Suppressor macrophage (primary cell): ENCODE measurements around the gene HABP2.

ENCODE experiments used
- DNase-seq, 4 experiments: peaks; one replicate each; pipeline ENCODE4 v3.0.0-alpha.2; 2020 to 2022

The HABP2 gene

DNA sequence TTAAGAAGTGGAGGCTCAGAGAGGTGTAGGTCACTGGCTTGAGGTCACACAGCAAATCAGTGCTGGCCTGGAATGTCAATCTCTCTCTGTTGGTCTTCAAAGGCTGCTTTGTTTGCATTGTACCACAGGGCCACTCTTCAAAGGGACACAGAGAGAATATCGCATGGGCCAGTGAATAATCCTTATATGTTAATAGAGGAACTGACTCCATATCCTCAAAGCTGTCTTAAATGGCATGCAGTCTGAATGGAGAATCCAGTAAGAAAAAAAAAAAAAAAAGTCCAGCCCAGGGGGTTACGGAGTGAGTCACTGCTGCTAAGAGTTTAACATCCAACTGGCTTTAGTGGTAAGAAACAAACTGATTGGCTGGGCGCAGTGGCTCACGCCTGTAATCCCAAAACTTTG lies 56.9 kb downstream of the HABP2 start:
- DNase-seq: no peak

DNA sequence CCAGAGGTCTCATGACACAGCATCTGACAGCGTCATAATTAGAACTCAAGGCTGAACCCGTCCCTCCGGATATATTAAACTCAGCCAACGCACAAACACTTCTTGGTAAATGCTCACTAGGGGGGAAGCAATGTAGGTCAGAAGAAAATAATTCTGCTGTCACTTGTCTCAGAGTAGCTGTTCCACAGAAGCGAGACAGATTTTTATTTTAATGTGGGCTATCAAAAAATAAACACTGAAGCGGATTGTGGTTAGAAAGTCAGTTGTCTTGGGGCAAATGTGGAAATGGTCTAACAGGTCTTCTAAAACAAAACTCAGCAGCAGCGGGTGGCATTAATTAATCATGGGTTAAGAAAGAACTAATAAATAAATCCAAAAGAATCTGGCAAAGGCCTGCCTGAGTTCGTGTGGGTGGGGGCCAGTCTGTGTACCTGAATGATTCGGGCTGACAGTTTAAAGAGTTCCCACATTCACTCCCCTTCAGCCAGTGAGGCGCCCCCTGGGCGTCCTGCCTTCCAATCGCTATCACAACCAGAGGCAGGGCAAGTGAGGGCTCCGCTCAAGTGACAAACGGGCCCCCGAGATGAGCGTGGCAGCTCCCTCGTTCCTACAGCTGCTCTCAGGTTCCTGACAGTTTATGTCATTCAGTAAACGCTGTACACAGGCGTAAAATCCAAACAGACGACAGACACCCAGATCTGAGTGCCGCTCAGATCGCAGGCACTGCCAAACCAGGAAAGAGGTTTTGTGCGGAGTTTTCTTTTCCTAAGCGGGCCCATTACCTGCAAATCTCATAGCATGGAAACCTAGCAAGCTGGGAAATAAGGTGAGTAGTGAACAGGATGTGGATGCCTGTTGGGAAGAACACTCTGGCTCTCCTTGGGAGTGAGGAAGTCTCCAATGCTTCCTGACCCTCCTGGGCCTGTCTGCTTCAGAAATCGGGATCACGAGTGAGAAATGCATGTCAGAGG lies 58.1 kb downstream of the HABP2 start:
- DNase-seq: no peak

GRCh38 chr10:113612154-113612553 lies 59.3 kb downstream of the HABP2 start:
- no peak for DNase-seq

DNA sequence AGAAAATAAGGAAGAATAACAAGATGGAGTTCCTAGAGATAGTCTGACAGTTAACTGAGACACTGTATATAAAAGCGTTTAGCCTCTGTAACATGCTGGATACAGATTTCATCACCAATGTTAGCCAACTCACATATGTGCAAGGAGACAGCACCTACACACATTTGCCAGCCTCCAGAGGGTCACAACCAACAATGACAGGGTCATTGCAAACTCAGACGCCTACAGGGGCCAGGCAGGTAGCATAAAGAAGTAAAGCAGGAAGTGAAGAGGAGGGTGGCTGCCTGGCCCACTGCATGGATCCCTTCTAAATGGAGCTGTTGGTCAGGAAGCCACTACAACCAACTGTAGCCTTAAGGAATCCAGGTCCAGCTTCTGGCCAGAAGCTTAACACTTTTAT lies 60.6 kb downstream of the HABP2 start:
- DNase-seq: peak in 2 of 4 experiments; percentile 25 to 27

- no peak for DNase-seq
Observed at GRCh38 chr10:113613977-113614690, 61.3 kb downstream of the HABP2 start.

DNA sequence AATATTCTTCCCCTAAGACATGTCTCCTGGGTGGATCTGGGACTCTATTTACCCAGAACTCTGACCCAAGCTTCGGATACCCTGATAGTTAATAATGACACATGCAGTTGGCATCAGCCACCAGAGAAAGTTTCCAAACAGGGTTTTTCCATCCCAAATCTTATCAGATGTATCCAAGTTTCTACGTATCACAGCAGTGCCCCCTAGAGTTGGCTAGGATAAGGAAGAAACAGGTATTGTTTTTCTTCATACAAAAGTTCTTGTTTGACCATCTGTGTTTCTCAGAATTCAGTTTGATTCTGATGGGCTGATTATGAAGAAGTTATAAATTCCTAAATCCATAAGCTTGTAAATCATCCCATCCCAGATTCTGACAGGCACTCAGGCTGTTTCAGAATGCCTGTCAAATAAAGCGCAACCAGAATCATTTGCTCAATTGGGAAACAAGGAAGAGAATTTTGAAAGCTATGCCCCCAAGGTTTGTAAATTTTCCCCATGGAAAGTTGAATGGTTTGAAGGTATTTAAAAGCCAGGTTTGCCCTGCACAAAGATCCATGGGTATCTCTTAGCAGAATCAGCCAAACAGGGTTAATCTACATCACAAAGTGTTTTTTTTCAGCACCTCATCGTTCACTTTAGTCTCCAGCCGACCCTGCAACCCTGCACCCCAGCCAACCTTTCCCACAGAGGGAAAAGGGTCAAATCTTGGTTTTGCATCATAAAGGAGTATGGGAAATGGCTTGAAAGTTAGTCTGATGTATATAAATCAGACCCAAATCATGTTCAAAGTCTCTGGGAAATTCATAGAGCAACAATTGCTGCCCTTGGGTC lies 63.6 kb downstream of the HABP2 start:
- DNase-seq: peak in 3 of 4 experiments; percentile 7 to 26 (median 10)

- no peak for DNase-seq
Observed at GRCh38 chr10:113617086-113617485, 64.2 kb downstream of the HABP2 start.

- no peak for DNase-seq
Observed at GRCh38 chr10:113618338-113618737, 65.5 kb downstream of the HABP2 start.

DNA sequence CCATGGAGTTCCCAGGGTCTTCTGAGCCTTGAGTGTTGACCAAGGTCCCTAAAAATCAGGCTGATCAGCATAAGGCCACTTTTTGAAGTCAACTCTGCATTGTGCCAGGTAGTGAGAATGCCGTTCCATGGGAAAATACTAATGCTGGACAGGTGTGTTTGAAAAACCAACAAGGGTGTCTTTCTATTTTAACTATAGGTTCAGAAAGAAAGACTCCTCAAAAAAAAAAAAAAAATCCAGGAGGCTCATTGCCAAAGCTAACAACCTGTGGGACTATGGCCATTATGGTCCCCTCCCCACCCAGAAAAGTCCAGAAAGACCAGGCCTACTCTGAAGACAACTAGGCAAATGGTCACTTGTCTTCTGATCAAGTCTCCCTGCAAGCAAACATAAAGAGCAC lies 66.5 kb downstream of the HABP2 start:
- DNase-seq: no peak

- DNase-seq: no peak
Observed at GRCh38 chr10:113620511-113620910, 67.7 kb downstream of the HABP2 start.

DNA sequence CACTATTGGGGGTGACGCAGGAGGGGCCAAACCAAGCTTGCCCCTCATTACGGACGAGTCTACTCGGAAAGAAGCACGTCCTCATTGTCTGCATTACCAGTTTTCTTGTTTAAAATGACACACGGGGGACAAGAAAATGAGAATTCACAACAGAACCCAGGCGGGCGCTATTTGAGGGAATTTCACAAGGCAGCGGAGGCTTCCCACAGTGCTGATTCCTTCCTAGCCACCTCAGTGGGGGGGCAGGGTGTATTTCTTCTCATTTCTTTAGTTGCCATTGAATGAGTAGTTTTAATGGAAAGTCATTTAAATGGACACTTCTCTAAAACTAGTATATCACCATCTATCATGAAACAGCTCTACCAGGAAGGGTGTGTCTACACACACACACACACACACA lies 68.1 kb downstream of the HABP2 start:
- DNase-seq: no peak

DNA sequence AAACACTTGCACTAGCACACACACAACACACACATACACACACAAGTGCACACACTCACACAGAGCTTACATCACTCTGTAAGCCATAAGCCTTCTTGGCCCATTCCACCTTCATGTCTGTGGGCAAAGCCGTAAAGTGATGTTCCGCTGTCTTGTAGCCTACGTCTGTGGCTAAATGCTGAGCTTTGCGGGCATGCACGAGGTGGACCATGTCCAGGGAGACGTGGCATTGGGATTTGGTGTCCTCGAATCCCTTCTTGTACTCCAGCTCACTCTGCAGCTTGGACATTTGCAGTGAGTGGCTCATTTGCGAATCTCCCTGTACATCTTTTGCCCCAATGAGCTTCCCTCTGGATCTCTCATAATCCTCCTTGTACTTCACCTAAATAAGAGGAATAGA lies 68.9 kb downstream of the HABP2 start:
- no peak for DNase-seq

- no peak for DNase-seq
Observed at GRCh38 chr10:113622831-113623230, 70.0 kb downstream of the HABP2 start.

DNA sequence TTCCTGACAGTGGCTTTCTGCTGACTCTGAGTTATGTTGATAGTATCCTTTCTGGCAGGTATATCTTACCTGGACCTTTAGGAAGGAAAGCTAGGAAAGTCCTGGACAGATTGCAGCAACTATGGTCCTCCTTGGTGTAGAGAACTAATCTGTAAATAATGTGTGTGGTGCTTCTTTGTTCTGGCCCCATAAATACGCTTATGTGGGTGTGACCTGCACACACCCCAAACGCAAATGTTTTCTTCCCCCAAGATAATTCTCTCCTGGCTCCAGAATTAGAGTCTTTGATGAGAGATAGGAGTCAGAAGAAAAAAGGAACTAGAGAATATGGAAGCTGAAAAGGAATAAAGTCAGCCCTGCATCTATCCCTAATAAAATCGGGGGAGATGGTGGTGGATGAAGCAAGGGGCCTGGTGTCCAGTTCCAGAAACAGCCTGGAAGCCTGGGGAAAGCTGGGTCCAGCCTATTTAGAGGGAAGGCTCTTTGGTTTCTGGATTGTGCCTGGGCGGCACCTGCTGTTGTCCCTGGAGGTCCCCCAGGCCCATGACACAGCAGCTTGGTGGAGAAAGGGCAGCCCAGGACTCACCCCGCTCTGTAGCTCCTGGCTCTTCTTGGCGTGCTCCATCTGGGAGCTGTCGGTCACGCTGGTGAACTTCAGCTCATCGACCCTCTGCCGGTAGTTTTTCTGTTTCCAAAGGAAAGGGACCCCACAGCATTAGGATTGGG lies 72.8 kb downstream of the HABP2 start:
- DNase-seq: no peak

- DNase-seq: no peak
Observed at GRCh38 chr10:113626809-113627355, 74.0 kb downstream of the HABP2 start.

GRCh38 chr10:113627836-113628235 lies 75.0 kb downstream of the HABP2 start:
- DNase-seq: no peak

DNA sequence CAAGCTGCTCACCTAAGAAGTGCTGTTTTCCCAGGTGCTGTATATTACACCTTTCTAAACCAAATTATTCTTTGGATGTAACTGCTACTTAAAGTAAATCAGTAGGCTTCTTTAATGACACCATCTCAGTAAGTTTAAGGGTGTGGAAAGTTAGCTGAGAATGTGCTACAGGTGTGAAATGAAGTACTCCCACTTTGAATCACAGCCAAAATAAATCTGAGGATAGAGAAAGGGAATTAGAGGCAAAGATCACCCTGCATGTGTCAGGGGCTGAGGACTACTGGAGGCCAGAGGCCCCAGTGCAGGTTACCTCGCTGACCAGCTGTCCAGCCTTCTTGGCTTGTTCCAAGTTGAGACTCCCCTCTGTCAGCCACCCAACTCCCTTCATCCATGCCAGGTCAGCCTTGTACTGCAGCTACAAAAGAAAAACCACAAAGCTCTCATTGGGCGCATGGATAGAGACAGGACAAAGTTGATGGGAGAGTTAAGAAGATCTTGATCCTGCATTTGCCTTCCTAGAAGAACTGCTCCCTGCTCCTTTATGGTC lies 75.8 kb downstream of the HABP2 start:
- no peak for DNase-seq

DNA sequence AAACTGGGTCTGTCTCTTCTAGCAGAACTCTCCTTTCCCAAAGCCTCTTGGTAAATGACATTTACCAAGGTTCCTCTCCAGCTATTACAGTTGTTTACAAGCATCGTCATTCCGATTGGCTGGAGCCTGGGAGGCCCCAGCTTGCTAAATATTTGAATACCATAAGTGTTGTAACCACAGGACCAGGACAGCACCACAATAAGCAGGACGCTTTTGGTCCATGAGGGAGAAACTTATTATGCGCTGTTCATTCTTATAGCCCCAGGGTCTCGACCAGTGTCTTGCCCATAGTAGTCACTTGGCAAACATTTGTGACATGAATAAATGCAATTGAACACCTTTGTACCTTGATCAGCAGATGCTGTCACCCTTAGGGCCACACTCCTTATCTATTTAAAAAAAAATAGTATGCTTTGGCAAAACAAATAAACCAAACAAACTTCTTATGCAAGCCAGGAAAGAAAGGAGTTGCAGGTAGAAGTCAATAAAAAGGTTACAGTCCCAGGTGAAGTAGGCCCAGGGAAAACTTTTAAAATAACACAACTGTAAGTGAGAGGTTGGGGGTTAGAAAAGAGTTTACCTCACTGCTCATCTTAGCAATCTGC lies 78.2 kb downstream of the HABP2 start:
- DNase-seq: no peak

GRCh38 chr10:113631684-113632367 lies 79.0 kb downstream of the HABP2 start:
- no peak for DNase-seq
